Heart left ventricle (tissue), 16 donors: ENCODE measurements around the gene HIPK2. TPM values are rescaled to one million over a fixed set of nuclear protein-coding genes. Genes with fewer than 3 reads are reported as not detected.

Experiments
- ATAC-seq, 4 donors: fragments of 200-7000 bp; cut with Tn5 transposase; one replicate each; pipeline ENCODE4 v1.9.1; 2020 to 2022; ENCODE audit warnings: moderate library complexity in 4 of 4, mild to moderate bottlenecking in 3 of 4, moderate number of reproducible peaks in 1 of 4
- DNase-seq, 5 donors: peaks; one replicate each; pipeline ENCODE4 v3.0.0-alpha.2; 2020
- H3K27ac ChIP-seq, 12 donors: fragments of 200-600 bp; sonication (generic) in 4 of 12; one replicate each; pipeline versions ENCODE4 v1.5.0 to v1.8.0; 2016 to 2022; ENCODE audit warnings: mild to moderate bottlenecking in 2 of 12
- H3K27me3 ChIP-seq, 9 donors: fragments of 200-600 bp; sonication (generic) in 2 of 9; one replicate each; pipeline versions ENCODE4 v1.5.1 to v1.8.0; 2016 to 2022; ENCODE audit warnings: mild to moderate bottlenecking in 3 of 9
- H3K36me3 ChIP-seq, 9 donors: fragments of 200-600 bp; sonication (generic) in 2 of 9; one replicate each; pipeline versions ENCODE4 v1.5.0 to v1.8.0; 2018 to 2022; ENCODE audit warnings: mild to moderate bottlenecking in 2 of 9
- H3K4me1 ChIP-seq, 12 donors: fragments of 200-600 bp; sonication (generic) in 4 of 12; one replicate each; pipeline versions ENCODE4 v1.5.0 to v1.8.0; 2016 to 2022; ENCODE audit warnings: mild to moderate bottlenecking in 3 of 12
- H3K4me3 ChIP-seq, 12 donors: fragments of 200-600 bp; sonication (generic) in 4 of 12; one replicate each; pipeline versions ENCODE4 v1.5.0 to v1.8.0; 2017 to 2022; ENCODE audit warnings: mild to moderate bottlenecking in 9 of 12, moderate library complexity in 4 of 12
- H3K9me3 ChIP-seq, 12 donors: fragments of 200-600 bp; sonication (generic) in 4 of 12; one replicate each; pipeline versions ENCODE4 v1.5.0 to v1.8.0; 2016 to 2022; ENCODE audit warnings: mild to moderate bottlenecking in 1 of 12
- CTCF ChIP-seq, 12 donors: fragments of 200-600 bp; sonication (generic) in 4 of 12; IDR thresholded peaks; one replicate each; pipeline versions ENCODE4 v1.5.0 to v1.8.0; 2018 to 2022; ENCODE audit warnings: antibody characterized with exemption in 12 of 12, mild to moderate bottlenecking in 5 of 12
- POLR2A ChIP-seq, 2 donors: fragments of 450-650 bp; IDR thresholded peaks; one replicate each; pipeline ENCODE4 v1.6.1; 2017; ENCODE audit warnings: antibody characterized with exemption in 2 of 2, mild to moderate bottlenecking in 2 of 2, moderate library complexity in 2 of 2
- WGBS, 4 donors: extraction: QIAGEN DNeasy Blood & Tissue Kit in 2 of 4; methylation state at CpG; one replicate each; pipeline versions ENCODE4 v1.1.5 to v1.1.7; 2013 to 2018; 5-methylcytosine and 5-hydroxymethylcytosine counted together
- intact Hi-C, 10 donors: fragments of 100-400 bp; cut with DNase I; formaldehyde crosslinking; loops; one replicate each; pipeline versions ENCODE4 v1.11.1 to v1.14.2; 2022
- polyA plus RNA-seq, 2 donors: library from polyadenylated mRNA; stranded (reverse); fragments of 200-250 nt; gene quantifications; one replicate each; pipeline ENCODE4 v1.2.3, GENCODE V29; 2013
- total RNA-seq, 9 donors: library from RNA; depleted of rRNA in 2 of 9; stranded (reverse); fragments of >200 nt in 2 of 9; fragmentation: NEBNext Ultra II Directional in 3 of 9; extraction: Animal tissue kit (Norgen Biotek cat#: 25700) in 3 of 9; gene quantifications; one replicate each; pipeline versions ENCODE4 v1.1.0 to v1.2.4, GENCODE V29; 2016 to 2023
- donor health status: ischemic (EF 13 %, LVEDD 7.1; RV severe dilation, severe dysfunction).
- donor health status: healthy with polysubstance abuse.
- donor health status: DM: no; HTN: yes; CAD: no.
- donor health status: DM: no; HTN: no; CAD: no.
- donor health status: ischemic (EF 25% LVEDD 6.9; RV normal size, moderate dysfunction).
- donor health status: ischemic (EF 25% LVEDD 5.7; RV mildly dilated, moderate dysfunction).
- donor health status: healthy.
- donor health status: DM: yes; HTN: yes; CAD: no.
- donor health status: ischemic (EF 35%, LVEDD 5.7; RV mildly dilated, moderate dysfunction).
- donor health status: nonischemic (EF 11% LVEDD 7.7; RV severe dilation, severe dysfunction).
- donor health status: DM: yes; HTN: yes; CAD: no.
- donor health status: PGD.
- donor health status: ischemic (EF 29% LVEDD 5.4; RV normal size, mild dysfunction).
- donor health status: nonischemic (EF 23%, LVEDD 6.1; RV moderate dilation, normal function).

The HIPK2 gene
- total and polyA plus RNA-seq, 11 donors = 43.2 to 244 (median 143) TPM

GRCh38 chr7:139619367-139619657, 158.5 kb downstream of the HIPK2 start:
- 22 to 58% (median 39%) methylated on average over 1 of the region's 1 CpG for WGBS, 4 donors
- intact Hi-C loops = loop anchor here (1.0 to 10.0 kb wide), 4 partner anchors 115 to 385 kb away; no protein-coding TSS in a partner anchor
- H3K27me3 ChIP-seq = no peaks in the 10 kb centered on the region
- TF ChIP-seq POLR2A (IDR thresholded peaks at IDR 0.05) = no peak
- TF ChIP-seq CTCF (IDR thresholded peaks at IDR 0.05) = no peak
- peak in 1 of 4 donors; percentile 30 for ATAC-seq
- no peaks in the 10 kb centered on the region for H3K9me3 ChIP-seq
- H3K27ac ChIP-seq = no peak overlapping the region
- H3K4me3 ChIP-seq = no peak overlapping the region
- peaks cover 0 to 99% (median 87%) of the 10 kb centered on the region in 9 donors for H3K36me3 ChIP-seq
- H3K4me1 ChIP-seq = peaks cover 0 to 9% (median 0%) of the 10 kb centered on the region in 12 donors
- DNase-seq = no peak

GRCh38 chr7:139618482-139619366, 159.1 kb downstream of the HIPK2 start:
- H3K4me3 ChIP-seq = no peak overlapping the region
- DNase-seq = peak in 1 of 5 donors; percentile 51
- peak in 3 of 4 donors; percentile 54 to 59 (median 57) for ATAC-seq
- TF ChIP-seq CTCF (IDR thresholded peaks at IDR 0.05) = peak in 11 of 12 donors; percentile 20 to 61 (median 41)
- no peak for TF ChIP-seq POLR2A (IDR thresholded peaks at IDR 0.05)
- peaks cover 0 to 99% (median 87%) of the 10 kb centered on the region in 9 donors for H3K36me3 ChIP-seq
- peaks cover 0 to 9% (median 0%) of the 10 kb centered on the region in 12 donors for H3K4me1 ChIP-seq
- no peak overlapping the region for H3K27ac ChIP-seq
- intact Hi-C loops = loop anchor here (1.0 to 10.0 kb wide), 4 partner anchors 114 to 386 kb away; no protein-coding TSS in a partner anchor
- H3K27me3 ChIP-seq = no peaks in the 10 kb centered on the region
- no peaks in the 10 kb centered on the region for H3K9me3 ChIP-seq
- WGBS, 4 donors = 88 to 92% (median 88%) methylated on average over 10 of the region's 10 CpGs

GRCh38 chr7:139617074-139617473, 160.7 kb downstream of the HIPK2 start:
- intact Hi-C loops = loop anchor here in 9 of 10 donors (5.0 to 10.0 kb wide), 3 partner anchors 112 to 388 kb away; no protein-coding TSS in a partner anchor
- peaks cover 0 to 99% (median 88%) of the 10 kb centered on the region in 9 donors for H3K36me3 ChIP-seq
- no peak overlapping the region for H3K4me3 ChIP-seq
- ATAC-seq = no peak
- TF ChIP-seq CTCF (IDR thresholded peaks at IDR 0.05) (no peak), POLR2A (IDR thresholded peaks at IDR 0.05) (no peak)
- peaks cover 0 to 9% (median 0%) of the 10 kb centered on the region in 12 donors for H3K4me1 ChIP-seq
- no peaks in the 10 kb centered on the region for H3K27me3 ChIP-seq
- no peak overlapping the region for H3K27ac ChIP-seq
- DNase-seq = no peak
- WGBS, 4 donors = 84 to 91% (median 89%) methylated on average over 1 of the region's 1 CpG
- H3K9me3 ChIP-seq = no peaks in the 10 kb centered on the region

GRCh38 chr7:139614886-139615285, 162.9 kb downstream of the HIPK2 start:
- peaks cover 3 to 100% (median 98%) of the 10 kb centered on the region in 9 donors for H3K36me3 ChIP-seq
- intact Hi-C loops = loop anchor here in 9 of 10 donors (5.0 to 10.0 kb wide), 3 partner anchors 110 to 390 kb away; no protein-coding TSS in a partner anchor
- TF ChIP-seq POLR2A (IDR thresholded peaks at IDR 0.05) (no peak), CTCF (IDR thresholded peaks at IDR 0.05) (no peak)

More at GRCh38 chr7:139614886-139615285, 162.9 kb downstream of the HIPK2 start:
- DNase-seq (no peak), ATAC-seq (no peak)
- Histone ChIP-seq H3K4me3 (no peak overlapping the region), H3K4me1 (peaks cover 0 to 7% (median 0%) of the 10 kb centered on the region in 12 donors), H3K27ac (no peak overlapping the region), H3K9me3 (no peaks in the 10 kb centered on the region), H3K27me3 (no peaks in the 10 kb centered on the region)
- WGBS, 4 donors = 90 to 94% (median 91%) methylated on average over 4 to 5 of the region's 5 CpGs
